NCI-H226 (cell line): Measurements from ENCODE around the gene OR2AK2.
A peak's percentile ranks its signal among the peaks of the same experiment; 100 is the strongest.

ENCODE experiments used
- DNase-seq: peaks from one replicate; pipeline ENCODE4 v3.0.0-alpha.2; 2015

Gene OR2AK2

GRCh38 chr1:247964933-247965332, at the start of gene OR2AK2:
TSS of gene OR2AK2 (plus strand) at chr1:247965233. CDS start at chr1:247965377, 144 bp downstream.
- no peak for DNase-seq

- no peak for DNase-seq
Measured at GRCh38 chr1:247919952-247920351, 45.1 kb upstream of the OR2AK2 start, which contains the start of gene OR2T8. TSS of gene OR2T8 (plus strand) at chr1:247920252. CDS start at chr1:247921018, 766 bp downstream.

GRCh38 chr1:247923941-247924340, 41.1 kb upstream of the OR2AK2 start:
- DNase-seq: no peak

GRCh38 chr1:247924868-247925267, 40.2 kb upstream of the OR2AK2 start, which contains the start of gene OR2AJ1:
TSS of gene OR2AJ1 (plus strand) at chr1:247924889. CDS start at chr1:247933769, 8,880 bp downstream.
- DNase-seq: no peak

- no peak for DNase-seq
Measured at GRCh38 chr1:247933989-247934388, 31.0 kb upstream of the OR2AK2 start.

GRCh38 chr1:247935781-247936180, 29.3 kb upstream of the OR2AK2 start:
- no peak for DNase-seq

GRCh38 chr1:247936415-247936814, 28.6 kb upstream of the OR2AK2 start:
- DNase-seq: no peak

GRCh38 chr1:247936965-247937734, 27.9 kb upstream of the OR2AK2 start:
- DNase-seq: peak; percentile 56

- no peak for DNase-seq
Measured at GRCh38 chr1:247942624-247943023, 22.4 kb upstream of the OR2AK2 start.

GRCh38 chr1:247948558-247948957, 16.5 kb upstream of the OR2AK2 start, which contains the start of gene OR2L8:
TSS of gene OR2L8 (plus strand) at chr1:247948858. CDS start at chr1:247948858, 0 bp downstream.
- no peak for DNase-seq

- DNase-seq: no peak
Measured at GRCh38 chr1:247953408-247953807, 11.6 kb upstream of the OR2AK2 start.

- DNase-seq: no peak
Measured at GRCh38 chr1:247961791-247962190, 3.2 kb upstream of the OR2AK2 start.

- DNase-seq: peak; percentile 32
Measured at GRCh38 chr1:247962911-247963588, 2.0 kb upstream of the OR2AK2 start.

- DNase-seq: no peak
Measured at GRCh38 chr1:247966532-247967204, 1.6 kb downstream of the OR2AK2 start.

GRCh38 chr1:247992986-247993385, 28.0 kb downstream of the OR2AK2 start:
- DNase-seq: no peak

- no peak for DNase-seq
Measured at GRCh38 chr1:247998811-247999210, 33.8 kb downstream of the OR2AK2 start.

- no peak for DNase-seq
Measured at GRCh38 chr1:248000169-248000568, 35.1 kb downstream of the OR2AK2 start.

- DNase-seq: no peak
Measured at GRCh38 chr1:248007778-248008177, 42.7 kb downstream of the OR2AK2 start.

GRCh38 chr1:248009681-248010080, 44.6 kb downstream of the OR2AK2 start:
- no peak for DNase-seq

GRCh38 chr1:248013229-248013710, 48.2 kb downstream of the OR2AK2 start, which contains the start of gene OR2L5:
TSS of gene OR2L5 (plus strand) at chr1:248013660. CDS start at chr1:248021948, 8,288 bp downstream.
- no peak for DNase-seq

GRCh38 chr1:248015803-248016202, 50.8 kb downstream of the OR2AK2 start:
- no peak for DNase-seq
